ENCODE data around the gene STK32A. TPM values are rescaled to one million over a fixed set of nuclear protein-coding genes. Genes with fewer than 3 reads are reported as not detected.

Gene STK32A
- total RNA-seq, 1 experiment from 2014 or later: 1.2 TPM

DNA sequence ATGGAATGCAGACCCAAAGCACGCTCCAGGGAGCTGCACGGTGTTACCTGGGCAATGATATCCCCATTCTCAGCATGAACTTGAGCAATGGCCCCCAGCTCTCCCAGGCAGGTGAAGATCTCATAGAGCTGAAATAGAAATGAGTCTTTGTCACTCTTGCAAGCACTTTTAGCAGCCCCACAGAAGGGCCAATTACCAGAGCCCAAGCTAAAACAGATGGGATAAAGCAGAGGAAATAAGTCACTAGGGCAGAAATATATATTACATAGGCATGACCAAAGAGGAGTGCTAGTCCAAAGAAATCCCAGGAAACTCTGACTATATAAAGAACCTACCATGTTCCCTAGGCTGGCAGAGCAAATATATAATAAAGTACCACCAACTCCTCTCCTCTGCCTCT, 177.7 kb downstream of the STK32A start:
- H3K79me2 ChIP-seq (ENCODE audit: insufficient read depth, low read length): no peaks in the 10 kb centered on the region
- H3K27ac ChIP-seq (ENCODE audit: low read depth, low read length): no peak overlapping the region
- no peaks in the 10 kb centered on the region for H4K20me1 ChIP-seq (ENCODE audit: insufficient read depth)
- DNase-seq (ENCODE audit: low read depth, low spot score) (no peak), ATAC-seq (no peak)
- no peaks in the 10 kb centered on the region for H3K27me3 ChIP-seq (ENCODE audit: insufficient read depth, low read length)
- no TSS peak for BruUV-seq (replicated peaks)
- no peaks in the 10 kb centered on the region for H3K36me3 ChIP-seq (ENCODE audit: control insufficient read depth in 1 of 2, insufficient read depth in 2 of 2, low read length in 2 of 2)
- no peak overlapping the region for H2AFZ ChIP-seq (ENCODE audit: low read depth, low read length, poor library complexity, severe bottlenecking)
- CTCF ChIA-PET: no interaction called here
- no peak overlapping the region for H3K4me3 ChIP-seq (replicated peaks in 1 of 2; ENCODE audit: low read depth in 1 of 2, low read length in 2 of 2)
- RAD21 ChIA-PET (ENCODE audit: low non-redundant PET in 1 of 2, low total read pairs in 2 of 2, uncharacterized antibody in 2 of 2, unreplicated experiment in 2 of 2): no interaction called here
- H3K9me3 ChIP-seq (ENCODE audit: control insufficient read depth in 1 of 2, insufficient read depth in 1 of 2, low read depth in 1 of 2, low read length in 2 of 2): no peaks in the 10 kb centered on the region
- no peaks in the 10 kb centered on the region for H3K4me1 ChIP-seq (ENCODE audit: control insufficient read depth in 1 of 2, insufficient read depth in 2 of 2, low read length in 2 of 2)
- POLR2A ChIA-PET: no interaction called here
- TF ChIP-seq CBX3 (IDR thresholded peaks at IDR 0.05; ENCODE audit: low read depth): no peak
- no peak for TF ChIP-seq SP1 (IDR thresholded peaks at IDR 0.05; ENCODE audit: low read depth)
- TF ChIP-seq, protein P1, sequence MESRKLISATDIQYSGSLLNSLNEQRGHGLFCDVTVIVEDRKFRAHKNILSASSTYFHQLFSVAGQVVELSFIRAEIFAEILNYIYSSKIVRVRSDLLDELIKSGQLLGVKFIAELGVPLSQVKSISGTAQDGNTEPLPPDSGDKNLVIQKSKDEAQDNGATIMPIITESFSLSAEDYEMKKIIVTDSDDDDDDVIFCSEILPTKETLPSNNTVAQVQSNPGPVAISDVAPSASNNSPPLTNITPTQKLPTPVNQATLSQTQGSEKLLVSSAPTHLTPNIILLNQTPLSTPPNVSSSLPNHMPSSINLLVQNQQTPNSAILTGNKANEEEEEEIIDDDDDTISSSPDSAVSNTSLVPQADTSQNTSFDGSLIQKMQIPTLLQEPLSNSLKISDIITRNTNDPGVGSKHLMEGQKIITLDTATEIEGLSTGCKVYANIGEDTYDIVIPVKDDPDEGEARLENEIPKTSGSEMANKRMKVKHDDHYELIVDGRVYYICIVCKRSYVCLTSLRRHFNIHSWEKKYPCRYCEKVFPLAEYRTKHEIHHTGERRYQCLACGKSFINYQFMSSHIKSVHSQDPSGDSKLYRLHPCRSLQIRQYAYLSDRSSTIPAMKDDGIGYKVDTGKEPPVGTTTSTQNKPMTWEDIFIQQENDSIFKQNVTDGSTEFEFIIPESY (IDR thresholded peaks at IDR 0.05; ENCODE audit: extremely low read depth, insufficient replicate concordance, low read length): no peak
- no peak for TF ChIP-seq JUND (IDR thresholded peaks at IDR 0.05)
- TF ChIP-seq EZH2 (IDR thresholded peaks at IDR 0.05): no peak
- no peak for TF ChIP-seq SIN3A (IDR thresholded peaks at IDR 0.05; ENCODE audit: low read depth)
- TF ChIP-seq RAD21 (IDR thresholded peaks at IDR 0.05; ENCODE audit: low read depth): no peak
- TF ChIP-seq ELF1 (IDR thresholded peaks at IDR 0.05; ENCODE audit: borderline replicate concordance, low read depth): no peak
- no peak for TF ChIP-seq YY1 (IDR thresholded peaks at IDR 0.05; ENCODE audit: extremely low read depth, insufficient replicate concordance, low read depth, low read length)
- TF ChIP-seq, protein P2, sequence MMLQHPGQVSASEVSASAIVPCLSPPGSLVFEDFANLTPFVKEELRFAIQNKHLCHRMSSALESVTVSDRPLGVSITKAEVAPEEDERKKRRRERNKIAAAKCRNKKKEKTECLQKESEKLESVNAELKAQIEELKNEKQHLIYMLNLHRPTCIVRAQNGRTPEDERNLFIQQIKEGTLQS (IDR thresholded peaks at IDR 0.05): no peak
- TF ChIP-seq, protein P3, sequence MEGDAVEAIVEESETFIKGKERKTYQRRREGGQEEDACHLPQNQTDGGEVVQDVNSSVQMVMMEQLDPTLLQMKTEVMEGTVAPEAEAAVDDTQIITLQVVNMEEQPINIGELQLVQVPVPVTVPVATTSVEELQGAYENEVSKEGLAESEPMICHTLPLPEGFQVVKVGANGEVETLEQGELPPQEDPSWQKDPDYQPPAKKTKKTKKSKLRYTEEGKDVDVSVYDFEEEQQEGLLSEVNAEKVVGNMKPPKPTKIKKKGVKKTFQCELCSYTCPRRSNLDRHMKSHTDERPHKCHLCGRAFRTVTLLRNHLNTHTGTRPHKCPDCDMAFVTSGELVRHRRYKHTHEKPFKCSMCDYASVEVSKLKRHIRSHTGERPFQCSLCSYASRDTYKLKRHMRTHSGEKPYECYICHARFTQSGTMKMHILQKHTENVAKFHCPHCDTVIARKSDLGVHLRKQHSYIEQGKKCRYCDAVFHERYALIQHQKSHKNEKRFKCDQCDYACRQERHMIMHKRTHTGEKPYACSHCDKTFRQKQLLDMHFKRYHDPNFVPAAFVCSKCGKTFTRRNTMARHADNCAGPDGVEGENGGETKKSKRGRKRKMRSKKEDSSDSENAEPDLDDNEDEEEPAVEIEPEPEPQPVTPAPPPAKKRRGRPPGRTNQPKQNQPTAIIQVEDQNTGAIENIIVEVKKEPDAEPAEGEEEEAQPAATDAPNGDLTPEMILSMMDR (IDR thresholded peaks at IDR 0.05 in 2 of 3, conservative IDR thresholded peaks at IDR 0.05 in 1 of 3; ENCODE audit: borderline replicate concordance in 1 of 3, insufficient read depth in 1 of 3, low read depth in 2 of 3, low read length in 2 of 3): no peak
- TF ChIP-seq EGR1 (IDR thresholded peaks at IDR 0.05; ENCODE audit: low read depth): no peak
- no peak for TF ChIP-seq EZH2phosphoT487 (IDR thresholded peaks at IDR 0.05; ENCODE audit: borderline replicate concordance)
- TF ChIP-seq FOSL1 (IDR thresholded peaks at IDR 0.05; ENCODE audit: low read depth): no peak
- TF ChIP-seq, protein P4, sequence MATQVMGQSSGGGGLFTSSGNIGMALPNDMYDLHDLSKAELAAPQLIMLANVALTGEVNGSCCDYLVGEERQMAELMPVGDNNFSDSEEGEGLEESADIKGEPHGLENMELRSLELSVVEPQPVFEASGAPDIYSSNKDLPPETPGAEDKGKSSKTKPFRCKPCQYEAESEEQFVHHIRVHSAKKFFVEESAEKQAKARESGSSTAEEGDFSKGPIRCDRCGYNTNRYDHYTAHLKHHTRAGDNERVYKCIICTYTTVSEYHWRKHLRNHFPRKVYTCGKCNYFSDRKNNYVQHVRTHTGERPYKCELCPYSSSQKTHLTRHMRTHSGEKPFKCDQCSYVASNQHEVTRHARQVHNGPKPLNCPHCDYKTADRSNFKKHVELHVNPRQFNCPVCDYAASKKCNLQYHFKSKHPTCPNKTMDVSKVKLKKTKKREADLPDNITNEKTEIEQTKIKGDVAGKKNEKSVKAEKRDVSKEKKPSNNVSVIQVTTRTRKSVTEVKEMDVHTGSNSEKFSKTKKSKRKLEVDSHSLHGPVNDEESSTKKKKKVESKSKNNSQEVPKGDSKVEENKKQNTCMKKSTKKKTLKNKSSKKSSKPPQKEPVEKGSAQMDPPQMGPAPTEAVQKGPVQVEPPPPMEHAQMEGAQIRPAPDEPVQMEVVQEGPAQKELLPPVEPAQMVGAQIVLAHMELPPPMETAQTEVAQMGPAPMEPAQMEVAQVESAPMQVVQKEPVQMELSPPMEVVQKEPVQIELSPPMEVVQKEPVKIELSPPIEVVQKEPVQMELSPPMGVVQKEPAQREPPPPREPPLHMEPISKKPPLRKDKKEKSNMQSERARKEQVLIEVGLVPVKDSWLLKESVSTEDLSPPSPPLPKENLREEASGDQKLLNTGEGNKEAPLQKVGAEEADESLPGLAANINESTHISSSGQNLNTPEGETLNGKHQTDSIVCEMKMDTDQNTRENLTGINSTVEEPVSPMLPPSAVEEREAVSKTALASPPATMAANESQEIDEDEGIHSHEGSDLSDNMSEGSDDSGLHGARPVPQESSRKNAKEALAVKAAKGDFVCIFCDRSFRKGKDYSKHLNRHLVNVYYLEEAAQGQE (IDR thresholded peaks at IDR 0.05; ENCODE audit: low read depth): no peak
- no peak for TF ChIP-seq TCF7L2 (IDR thresholded peaks at IDR 0.05; ENCODE audit: borderline replicate concordance, extremely low read depth, insufficient read depth, insufficient read length)
- TF ChIP-seq ZNF274 (IDR thresholded peaks at IDR 0.05; ENCODE audit: low read depth, low read length): no peak
- TF ChIP-seq, protein P5, sequence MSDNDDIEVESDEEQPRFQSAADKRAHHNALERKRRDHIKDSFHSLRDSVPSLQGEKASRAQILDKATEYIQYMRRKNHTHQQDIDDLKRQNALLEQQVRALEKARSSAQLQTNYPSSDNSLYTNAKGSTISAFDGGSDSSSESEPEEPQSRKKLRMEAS (IDR thresholded peaks at IDR 0.05): no peak
- TF ChIP-seq POLR2A (IDR thresholded peaks at IDR 0.05; ENCODE audit: borderline replicate concordance, extremely low read depth, insufficient read depth, insufficient read length): no peak
- no peaks in the 10 kb centered on the region for H3K9me2 ChIP-seq (ENCODE audit: insufficient read depth)
- no peak overlapping the region for H3K4me2 ChIP-seq (ENCODE audit: low read length)
- intact Hi-C loops (cut with micrococcal nuclease): no loop called here
- no peak overlapping the region for H3K9ac ChIP-seq (ENCODE audit: low read length)
